ENCODE measurements around the gene TUSC1.
"Not testable (repeated sequence)": the region's sequence is repeated elsewhere in the genome, so short reads cannot be mapped to it uniquely, and the experiment has no call there.

The TUSC1 gene

GRCh38 chr9:25675858-25676257 lies 2.4 kb downstream of the TUSC1 start:
- H3K9me3 Mint-ChIP-seq, H3K27ac Mint-ChIP-seq, H3K36me3 Mint-ChIP-seq, H3K4me1 Mint-ChIP-seq, H3K27me3 Mint-ChIP-seq, H3K4me3 Mint-ChIP-seq, ATAC-seq: not testable (repeated sequence)

- H3K4me3 Mint-ChIP-seq: no peak overlapping the region
- no peaks in the 10 kb centered on the region for H3K36me3 Mint-ChIP-seq
- no peak overlapping the region for H3K27ac Mint-ChIP-seq
- no peaks in the 10 kb centered on the region for H3K4me1 Mint-ChIP-seq
- no peak for ATAC-seq
- no peaks in the 10 kb centered on the region for H3K27me3 Mint-ChIP-seq
- peaks cover 3% of the 10 kb centered on the region for H3K9me3 Mint-ChIP-seq
These were observed 19.7 kb downstream of the TUSC1 start for GRCh38 chr9:25658571-25658970.

DNA sequence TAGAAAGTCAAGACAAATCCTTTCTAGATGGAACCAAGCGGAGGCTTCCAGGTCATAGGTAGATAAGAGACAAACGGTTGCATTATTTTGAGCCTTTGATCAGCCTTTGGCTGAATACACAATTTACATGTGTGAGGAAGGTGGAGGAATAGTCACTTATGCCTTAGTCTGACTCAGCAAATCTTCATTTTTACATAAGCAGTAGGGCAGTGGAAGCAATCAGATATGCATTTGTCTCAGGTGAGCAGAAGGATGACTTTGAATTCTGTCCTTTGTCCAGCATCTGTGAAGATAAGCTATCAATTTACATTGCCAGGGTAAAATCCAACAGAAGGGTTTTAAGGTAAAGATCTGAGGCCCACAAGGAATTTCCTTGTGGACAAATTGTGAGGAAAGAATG lies 23.8 kb downstream of the TUSC1 start:
- H3K4me3 Mint-ChIP-seq: no peak overlapping the region
- no peaks in the 10 kb centered on the region for H3K4me1 Mint-ChIP-seq
- H3K9me3 Mint-ChIP-seq: peaks cover 3% of the 10 kb centered on the region
- H3K36me3 Mint-ChIP-seq: no peaks in the 10 kb centered on the region
- H3K27me3 Mint-ChIP-seq: no peaks in the 10 kb centered on the region
- no peak for ATAC-seq
- H3K27ac Mint-ChIP-seq: no peak overlapping the region

DNA sequence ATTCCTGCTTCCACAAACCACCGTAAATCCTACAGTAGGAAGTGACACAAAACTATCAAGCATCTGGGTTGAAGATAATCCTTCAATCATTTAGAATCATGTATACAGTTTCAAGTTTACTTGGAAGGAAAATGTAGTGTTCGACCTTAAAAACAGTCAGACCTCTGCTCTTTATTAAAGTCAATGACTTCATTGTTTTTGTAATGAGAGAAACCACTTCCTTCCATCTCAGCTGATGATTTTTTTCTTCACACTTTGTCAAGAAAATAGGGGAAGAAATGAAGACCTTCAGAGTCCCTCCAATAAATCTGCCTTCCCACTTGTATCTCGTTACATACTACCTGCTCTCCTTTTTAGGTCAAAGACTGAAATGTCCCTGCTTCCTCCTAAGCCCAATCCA lies 30.1 kb downstream of the TUSC1 start:
- no peaks in the 10 kb centered on the region for H3K4me1 Mint-ChIP-seq
- H3K36me3 Mint-ChIP-seq: no peaks in the 10 kb centered on the region
- H3K4me3 Mint-ChIP-seq: no peak overlapping the region
- ATAC-seq: no peak
- no peaks in the 10 kb centered on the region for H3K27me3 Mint-ChIP-seq
- peaks cover 3% of the 10 kb centered on the region for H3K9me3 Mint-ChIP-seq
- no peak overlapping the region for H3K27ac Mint-ChIP-seq

DNA sequence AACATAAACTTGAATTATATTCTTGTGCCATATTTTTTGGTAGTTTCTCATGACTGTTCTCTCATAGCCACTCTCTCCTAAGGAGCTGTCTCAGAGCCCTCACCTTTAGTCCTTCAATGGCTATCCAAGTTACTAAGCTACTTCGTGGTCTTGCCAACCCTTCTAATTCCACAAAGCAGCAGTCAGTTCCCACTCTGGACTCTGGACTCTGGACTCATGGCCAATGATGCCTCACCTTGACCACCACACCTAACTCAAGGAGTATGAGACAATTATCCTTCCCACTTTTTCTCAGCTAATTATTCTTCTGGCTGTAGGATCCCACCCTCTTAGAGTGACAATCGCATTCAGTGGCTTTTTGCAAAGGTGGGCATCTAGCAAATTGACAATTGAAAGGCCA lies 42.2 kb downstream of the TUSC1 start:
- peaks cover 3% of the 10 kb centered on the region for H3K9me3 Mint-ChIP-seq
- H3K4me3 Mint-ChIP-seq: no peak overlapping the region
- H3K27ac Mint-ChIP-seq: no peak overlapping the region
- ATAC-seq: no peak
- H3K36me3 Mint-ChIP-seq: no peaks in the 10 kb centered on the region
- H3K27me3 Mint-ChIP-seq: no peaks in the 10 kb centered on the region
- no peaks in the 10 kb centered on the region for H3K4me1 Mint-ChIP-seq

DNA sequence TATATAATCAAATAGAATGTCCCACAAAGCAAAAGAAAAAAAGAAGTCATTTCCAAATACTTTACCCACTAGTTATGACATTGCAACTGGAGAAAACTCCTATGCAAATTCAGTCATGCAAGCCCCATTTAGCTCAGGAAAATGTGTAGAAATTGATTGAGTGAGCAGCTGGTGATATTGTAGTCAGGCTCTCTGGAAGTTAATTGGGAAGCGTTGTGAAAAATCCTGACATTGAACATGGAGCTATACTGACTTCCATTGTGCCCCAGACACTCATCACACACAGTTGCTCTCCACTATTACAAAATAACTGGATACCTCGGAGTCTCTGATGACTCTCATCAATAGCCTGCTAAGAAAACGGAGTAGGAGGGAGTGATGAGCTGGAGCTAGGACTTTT lies 49.0 kb downstream of the TUSC1 start:
- Mint-ChIP-seq H3K27ac (no peak overlapping the region), H3K9me3 (no peaks in the 10 kb centered on the region), H3K4me3 (no peak overlapping the region), H3K4me1 (no peaks in the 10 kb centered on the region), H3K27me3 (no peaks in the 10 kb centered on the region), H3K36me3 (no peaks in the 10 kb centered on the region)
- ATAC-seq: no peak

Data from stimulated activated memory B cell treated with anti-CD40 and anti-IgM and Interleukin-4, amounts not matched to agents 10 μg/mL and 1 μg/mL and 100 μg/mL, for 72 hours (primary cell).